GM11168 (cell line): ENCODE data around the gene TMPRSS9.

Source experiments
- in situ Hi-C: fragments of 300-500 bp; cut with MboI; formaldehyde crosslinking; loops from one replicate; pipeline ENCODE4 v1.12.0; 2022; ENCODE audit warnings: low sequenced_read_pairs; ENCODE audit not compliant: unreplicated experiment

Gene TMPRSS9

DNA sequence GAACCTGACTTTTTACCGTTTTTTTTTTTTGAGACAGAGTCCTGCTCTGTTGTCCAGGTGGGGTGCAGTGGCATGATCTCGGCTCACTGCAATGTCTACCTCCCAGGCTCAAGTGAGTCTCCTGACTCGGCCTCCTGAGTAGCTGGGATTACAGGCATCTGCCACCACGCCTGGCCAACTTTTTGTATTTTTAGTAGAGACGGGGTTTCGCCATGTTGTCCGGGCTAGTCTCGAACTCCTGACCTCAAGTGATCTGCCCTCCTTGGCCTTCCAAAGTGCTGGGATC lies 109.8 kb downstream of the TMPRSS9 start:
- in situ Hi-C loops: loop anchor here (25.0 kb wide), 1 partner anchor 292 kb away; no protein-coding TSS in a partner anchor

DNA sequence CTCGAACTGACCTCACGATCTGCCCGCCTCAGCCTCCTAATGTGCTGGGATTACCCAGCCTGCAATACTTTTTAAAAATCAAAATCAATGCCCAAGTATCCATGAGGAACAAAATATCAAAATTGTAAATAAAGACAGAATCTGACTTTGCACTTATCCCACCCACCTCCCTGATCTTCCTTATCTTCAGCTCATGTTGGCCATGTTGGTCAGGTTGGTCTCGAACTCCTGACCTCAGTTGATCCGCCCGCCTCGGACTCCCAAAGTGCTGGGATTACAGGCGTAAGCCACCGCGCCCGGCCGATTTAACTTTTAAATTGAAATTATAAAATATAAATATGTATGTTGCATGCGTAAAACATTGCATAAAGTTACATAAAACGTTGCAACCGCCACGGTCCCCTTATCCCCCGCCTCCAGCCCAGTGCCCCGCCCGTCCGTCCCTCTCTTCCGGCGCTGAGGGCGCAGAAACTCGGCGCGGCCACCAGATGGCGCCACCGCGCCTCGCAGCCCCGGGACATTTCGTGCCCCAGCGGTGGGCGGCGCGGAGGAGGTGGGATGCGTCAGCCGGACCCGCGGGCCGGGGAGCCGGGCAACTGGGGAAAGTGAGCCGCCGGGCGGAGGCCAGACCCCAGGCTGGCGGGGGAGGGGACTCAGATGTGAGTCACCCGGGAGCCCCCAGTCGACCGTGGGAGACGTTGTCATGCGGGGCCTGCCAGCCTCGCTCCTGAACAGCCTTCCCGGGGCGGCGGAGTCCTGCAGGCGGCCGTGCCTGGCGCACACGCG lies 114.4 kb downstream of the TMPRSS9 start:
- in situ Hi-C loops: loop anchor here (5.0 to 25.0 kb wide), 2 partner anchors 133 to 288 kb away; no protein-coding TSS in a partner anchor

- in situ Hi-C loops: loop anchor here (5.0 kb wide), 1 partner anchor 132 kb away; no protein-coding TSS in a partner anchor
Observed at GRCh38 chr19:2475018-2475701, 115.1 kb downstream of the TMPRSS9 start.
